Ureter (tissue), 1 donor: ENCODE results near the gene TXNRD3. TPM values are rescaled to one million over a fixed set of nuclear protein-coding genes. Genes with fewer than 3 reads are reported as not detected.

Source experiments
- DNase-seq: peaks from one replicate; pipeline ENCODE4 v3.0.0-alpha.2; 2020; ENCODE audit warnings: low spot score
- total RNA-seq: library from RNA; stranded (reverse); gene quantifications from one replicate; pipeline ENCODE4 v1.2.4, GENCODE V29; 2023
- donor health status: DM: yes; HTN: yes; CAD: no.

Gene TXNRD3
- total RNA-seq, 1 donor from 2014 or later = 12.3 TPM

DNA sequence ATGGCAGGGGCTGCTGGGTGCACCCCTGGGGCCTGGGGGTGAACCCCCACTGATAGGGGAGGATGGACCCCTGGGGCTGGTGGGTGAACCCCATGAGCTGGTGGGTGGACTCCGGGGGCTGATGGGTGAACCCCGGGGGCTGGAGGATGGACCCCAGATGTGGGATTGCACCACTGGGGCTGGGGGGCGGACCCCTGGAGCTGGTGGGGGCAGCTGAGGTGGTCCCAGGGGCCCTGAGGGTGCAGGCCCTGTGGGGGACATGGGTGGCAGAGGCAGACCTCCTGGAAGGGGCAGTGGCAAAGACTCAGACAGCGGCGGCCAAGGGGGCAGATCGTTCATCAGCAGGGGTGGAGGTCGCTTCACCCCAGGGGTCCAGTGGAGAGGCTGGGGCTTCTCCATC is 17.4 kb upstream of the TXNRD3 start:
- no peak for DNase-seq

GRCh38 chr3:126671521-126671920 is 16.6 kb upstream of the TXNRD3 start:
- DNase-seq = no peak

GRCh38 chr3:126668450-126669401 is 13.8 kb upstream of the TXNRD3 start:
- DNase-seq = no peak

- DNase-seq = no peak
Observed at GRCh38 chr3:126667631-126668449, 12.9 kb upstream of the TXNRD3 start.

GRCh38 chr3:126666658-126667528 is 12.0 kb upstream of the TXNRD3 start:
- no peak for DNase-seq

DNA sequence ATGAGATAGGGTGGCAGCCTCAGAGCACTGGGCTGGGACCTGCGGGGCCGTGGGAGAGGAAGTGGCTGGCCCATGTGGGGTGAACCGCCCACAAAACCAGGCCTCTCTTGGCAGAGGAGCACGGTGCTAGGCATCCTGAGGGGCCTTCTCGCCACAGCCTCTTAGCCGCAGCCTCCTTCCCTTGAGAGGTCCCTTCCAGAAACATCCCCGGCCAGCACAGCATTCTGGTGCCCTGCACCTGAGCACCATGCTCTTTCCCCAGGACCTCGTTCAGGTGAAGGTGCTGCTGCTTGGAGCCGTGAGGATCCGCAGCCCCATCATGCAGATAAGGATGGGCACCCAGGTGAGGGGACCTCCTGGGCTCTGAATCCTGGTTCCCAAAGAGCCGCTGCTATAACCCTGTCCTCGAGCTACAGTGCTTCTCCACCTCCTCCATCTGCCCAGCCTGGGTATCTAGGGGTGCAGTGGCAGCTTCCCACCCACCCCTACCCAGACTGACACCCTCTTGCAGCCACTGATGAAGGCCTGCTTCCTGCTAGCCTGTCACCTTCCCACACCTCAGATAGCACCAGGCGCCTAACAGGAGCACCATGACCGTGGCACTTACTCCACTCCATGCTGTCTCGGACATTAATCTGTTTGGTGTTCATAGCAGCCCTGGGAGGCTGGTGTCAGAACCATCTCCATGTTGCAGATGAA is 11.2 kb upstream of the TXNRD3 start:
- DNase-seq = no peak

GRCh38 chr3:126665221-126665936 is 10.5 kb upstream of the TXNRD3 start:
- DNase-seq = no peak

- DNase-seq = no peak
Observed at GRCh38 chr3:126664591-126665214, 9.8 kb upstream of the TXNRD3 start.

- no peak for DNase-seq
Observed at GRCh38 chr3:126663750-126664149, 8.8 kb upstream of the TXNRD3 start.

DNA sequence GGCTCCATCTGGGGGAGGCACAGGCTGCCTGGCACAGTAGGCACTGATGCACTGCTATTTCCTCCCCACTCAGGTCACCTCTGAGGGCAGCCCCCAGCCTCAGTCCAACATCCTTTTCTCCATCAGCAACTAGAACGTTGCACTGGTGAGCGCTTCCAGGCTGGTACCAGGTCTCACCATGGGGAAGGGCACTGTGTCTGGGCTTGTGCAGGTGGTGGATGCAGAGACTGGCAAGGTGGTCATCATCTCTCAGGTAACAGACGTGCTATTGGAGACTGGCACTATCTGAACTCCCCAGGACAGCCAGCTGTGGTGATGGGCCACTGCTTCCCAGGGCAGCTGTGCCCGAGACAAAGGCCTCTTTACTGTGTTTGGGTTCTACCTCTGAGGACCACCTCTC is 8.3 kb upstream of the TXNRD3 start:
- no peak for DNase-seq

GRCh38 chr3:126661532-126662364 is 6.8 kb upstream of the TXNRD3 start:
- no peak for DNase-seq

- DNase-seq = no peak
Observed at GRCh38 chr3:126659915-126660886, 5.3 kb upstream of the TXNRD3 start.

- no peak for DNase-seq
Observed at GRCh38 chr3:126658584-126658983, 3.7 kb upstream of the TXNRD3 start.

DNA sequence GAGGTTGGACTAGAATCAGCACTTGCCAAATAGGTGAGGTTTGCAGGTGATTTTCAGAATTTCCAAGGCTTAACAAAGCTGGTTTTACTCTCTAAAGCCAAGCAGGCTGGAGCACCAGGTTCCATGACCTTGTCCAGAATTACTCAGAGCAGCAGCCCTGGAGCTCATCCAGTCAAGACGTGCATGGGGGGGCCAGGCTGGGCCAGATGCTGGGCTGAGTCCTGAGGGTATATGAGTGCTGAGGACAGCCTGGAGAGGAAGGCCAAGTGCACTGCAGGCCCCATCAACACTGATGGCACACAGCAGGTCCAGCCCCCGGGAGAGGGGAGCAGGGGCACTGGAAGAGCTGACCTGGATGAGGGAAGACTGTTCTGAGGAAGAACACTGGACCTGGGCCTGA is 3.0 kb upstream of the TXNRD3 start:
- no peak for DNase-seq

GRCh38 chr3:126656371-126657134 is 1.6 kb upstream of the TXNRD3 start:
- no peak for DNase-seq

DNA sequence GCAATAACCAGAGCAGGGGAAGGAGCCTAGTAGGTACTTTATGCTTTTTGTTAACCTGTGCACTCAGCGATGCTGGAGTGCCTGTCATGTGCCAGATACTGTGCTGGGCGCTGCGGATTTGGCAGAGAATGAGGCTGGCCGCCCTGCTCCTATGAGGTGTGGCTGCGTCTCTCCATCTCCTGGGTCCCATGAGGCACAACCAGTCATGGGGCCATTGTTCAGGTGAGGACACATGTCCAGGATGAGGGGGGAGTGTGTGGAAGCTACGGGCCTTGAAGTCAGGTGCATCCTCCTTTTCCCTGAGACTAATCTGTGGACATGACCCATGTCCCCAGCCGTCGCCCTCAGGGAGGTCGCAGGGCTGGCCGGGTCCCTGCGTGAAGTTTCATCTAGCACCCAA is 963 bp upstream of the TXNRD3 start:
- DNase-seq = no peak

GRCh38 chr3:126649556-126650092 is 5.3 kb downstream of the TXNRD3 start:
- no peak for DNase-seq
